IMR-90 (cell line): ENCODE measurements around the gene LDLRAD4. TPM values are rescaled to one million over a fixed set of nuclear protein-coding genes. Genes with fewer than 3 reads are reported as not detected.

Experiments used
- ATAC-seq: fragments of 200-7000 bp; cut with Tn5 transposase; 2 replicates; pipeline ENCODE4 v1.9.1; 2020; ENCODE audit warnings: low read depth, mild to moderate bottlenecking, moderate library complexity
- BruUV-seq: library from RNA; stranded (reverse); fragments of 400-500 nt; replicated peaks from 2 replicates; lab custom pipeline; 2021; lab: Mats Ljungman, UMichigan
- CTCF ChIA-PET: fragments of 300-600 bp; formaldehyde crosslinking; extraction: SDS; loops from one replicate; lab custom pipeline; 2021; ENCODE audit warnings: antibody characterized with exemption; lab: Yijun Ruan, JAX
- POLR2A ChIA-PET: fragments of 300-600 bp; sonication (Branson Sonifier 250); formaldehyde crosslinking; loops from one replicate; lab custom pipeline; 2022; ENCODE audit warnings: antibody characterized with exemption; ENCODE audit not compliant: unreplicated experiment; lab: Charles Lee
- DNase-seq: peaks from one replicate; pipeline ENCODE4 v3.0.0; 2013
- H2AFZ ChIP-seq: replicated peaks from 2 replicates; pipeline ENCODE3; 2013; ENCODE audit warnings: low read length, mild to moderate bottlenecking; ENCODE audit not compliant: poor library complexity
- H2AK5ac ChIP-seq: 2 replicates; pipeline ENCODE4 v1.6.1; 2013; ENCODE audit warnings: low read depth, low read length, inconsistent platforms
- H2AK9ac ChIP-seq: replicated peaks from 2 replicates; pipeline ENCODE3; 2013; ENCODE audit warnings: mild to moderate bottlenecking, low read depth, low read length, moderate library complexity; ENCODE audit not compliant: poor library complexity
- H2BK120ac ChIP-seq: 2 replicates; pipeline ENCODE4 v1.6.1; 2013; ENCODE audit warnings: low read depth, low read length, inconsistent platforms
- H2BK15ac ChIP-seq: 3 replicates; pipeline ENCODE4 v1.6.1; 2013; ENCODE audit warnings: low read depth, low read length, inconsistent platforms
- H2BK20ac ChIP-seq: 2 replicates; pipeline ENCODE4 v1.6.1; 2013; ENCODE audit warnings: low read depth, mild to moderate bottlenecking, inconsistent platforms, low read length, moderate library complexity
- H2BK5ac ChIP-seq: 2 replicates; pipeline ENCODE4 v1.6.1; 2013; ENCODE audit warnings: mild to moderate bottlenecking, low read depth, low read length, inconsistent platforms; ENCODE audit not compliant: poor library complexity, severe bottlenecking
- H3K14ac ChIP-seq: replicated peaks from 2 replicates; pipeline ENCODE4 v1.6.1; 2013; ENCODE audit warnings: low read depth, low read length, inconsistent platforms
- H3K18ac ChIP-seq: 2 replicates; pipeline ENCODE4 v1.6.1; 2013; ENCODE audit warnings: low read depth, low read length, control low read depth
- H3K23ac ChIP-seq: 2 replicates; pipeline ENCODE4 v1.6.1; 2013; ENCODE audit warnings: low read depth, low read length, inconsistent platforms
- H3K27ac ChIP-seq: 2 replicates; pipeline ENCODE4 v1.5.1; 2013; ENCODE audit warnings: mild to moderate bottlenecking, control low read depth, low read length; ENCODE audit not compliant: insufficient read depth
- H3K27me3 ChIP-seq: 2 replicates; pipeline ENCODE4 v1.6.1; 2013; ENCODE audit warnings: low read length; ENCODE audit not compliant: control insufficient read depth, insufficient read depth
- H3K36me3 ChIP-seq: 2 replicates; pipeline ENCODE4 v1.6.1; 2013; ENCODE audit warnings: low read length, mixed read lengths; ENCODE audit not compliant: control insufficient read depth, insufficient read depth
- H3K4ac ChIP-seq: 2 replicates; pipeline ENCODE4 v1.6.1; 2013; ENCODE audit warnings: low read depth, low read length, inconsistent platforms
- H3K4me1 ChIP-seq: 2 replicates; pipeline ENCODE4 v1.6.1; 2013; ENCODE audit warnings: low read length, mixed read lengths; ENCODE audit not compliant: control insufficient read depth, insufficient read depth
- H3K4me2 ChIP-seq: 2 replicates; pipeline ENCODE4 v1.6.1; 2013; ENCODE audit warnings: low read depth, mild to moderate bottlenecking, control low read depth, low read length, moderate library complexity
- H3K4me3 ChIP-seq: 2 replicates; pipeline ENCODE4 v1.5.1; 2013; ENCODE audit warnings: low read depth, mild to moderate bottlenecking, control low read depth, low read length, moderate library complexity; ENCODE audit not compliant: insufficient read depth
- H3K56ac ChIP-seq: 2 replicates; pipeline ENCODE4 v1.6.1; 2013; ENCODE audit warnings: low read length, inconsistent platforms; ENCODE audit not compliant: insufficient read depth; ENCODE audit errors: extremely low read depth
- H3K79me1 ChIP-seq, 2 experiments: 2 replicates each; pipeline ENCODE4 v1.6.1; 2013; ENCODE audit warnings: low read length in 2 of 2, inconsistent platforms in 1 of 2, low read depth in 1 of 2
- H3K9ac ChIP-seq: 2 replicates; pipeline ENCODE4 v1.6.1; 2013; ENCODE audit warnings: low read depth, low read length, control low read depth
- H3K9me1 ChIP-seq: 2 replicates; pipeline ENCODE4 v1.6.1; 2013; ENCODE audit warnings: low read length, inconsistent platforms; ENCODE audit not compliant: insufficient read depth
- H3K9me3 ChIP-seq: 2 replicates; pipeline ENCODE4 v1.6.1; 2013; ENCODE audit warnings: low read length; ENCODE audit not compliant: control insufficient read depth, insufficient read depth
- H4K20me1 ChIP-seq: 2 replicates; pipeline ENCODE4 v1.6.1; 2013; ENCODE audit warnings: low read length, inconsistent platforms; ENCODE audit not compliant: insufficient read depth
- H4K5ac ChIP-seq: 2 replicates; pipeline ENCODE4 v1.6.1; 2013; ENCODE audit warnings: mild to moderate bottlenecking, low read depth, low read length, control low read depth
- H4K8ac ChIP-seq, 2 experiments: 2 replicates each; pipeline ENCODE4 v1.6.1; 2013; ENCODE audit warnings: low read depth in 2 of 2, low read length in 2 of 2, control low read depth in 1 of 2, inconsistent platforms in 1 of 2
- H4K91ac ChIP-seq: 2 replicates; pipeline ENCODE4 v1.6.1; 2013; ENCODE audit warnings: low read depth, low read length, inconsistent platforms; ENCODE audit not compliant: insufficient read depth
- FOS ChIP-seq: fragments of 150-350 bp; IDR thresholded peaks from 2 replicates; pipeline ENCODE4 v1.6.1; 2016; ENCODE audit warnings: low read depth, low read length
- MAFK ChIP-seq: IDR thresholded peaks from 2 replicates; pipeline ENCODE4 v1.6.1; 2012; ENCODE audit warnings: low read depth, low read length, improper control_type of control experiment
- RCOR1 ChIP-seq: IDR thresholded peaks from 2 replicates; pipeline ENCODE4 v1.6.1; 2012; ENCODE audit warnings: mild to moderate bottlenecking, low read length, improper control_type of control experiment; ENCODE audit not compliant: insufficient replicate concordance
- USF2 ChIP-seq: fragments of 150-350 bp; IDR thresholded peaks from 2 replicates; pipeline ENCODE4 v1.6.1; 2017; ENCODE audit warnings: mild to moderate bottlenecking, antibody characterized with exemption, low read length, low read depth
- WGBS, 2 experiments: methylation state at CpG; one replicate each; pipeline versions ENCODE4 v1.1.5 to v1.1.7; 2013; ENCODE audit warnings: missing lambda C conversion rate in 2 of 2; ENCODE audit not compliant: insufficient read length in 1 of 2; ENCODE audit errors: extremely low coverage in 2 of 2; 5-methylcytosine and 5-hydroxymethylcytosine counted together
- dilution Hi-C: fragments of 300-500 bp; cut with HindIII; formaldehyde crosslinking; loops from one replicate; pipeline ENCODE4 v1.14.3; 2018; ENCODE audit warnings: low sequenced_read_pairs; ENCODE audit not compliant: unreplicated experiment
- in situ Hi-C: fragments of 300-500 bp; cut with MboI; formaldehyde crosslinking; loops from 3 replicates; pipeline ENCODE4 v1.14.3; 2019; ENCODE audit warnings: low sequenced_read_pairs, inconsistent platforms, mixed read lengths
- intact Hi-C: fragments of 100-400 bp; cut with micrococcal nuclease; formaldehyde crosslinking; loops from 2 replicates; pipeline ENCODE4 v1.10.0; 2022
- polyA plus RNA-seq, 3 experiments: library from polyadenylated mRNA; depleted of rRNA; stranded (reverse); fragments of >200 nt; gene quantifications; 2 replicates each; pipeline ENCODE4 v1.2.3, GENCODE V29; 2012; ENCODE audit warnings: low replicate concordance in 1 of 3
- total RNA-seq: library from RNA; depleted of rRNA; stranded (reverse); fragments of >200 nt; gene quantifications from 2 replicates; pipeline ENCODE4 v1.2.3, GENCODE V29; 2012

The LDLRAD4 gene
- total and polyA plus RNA-seq, 2 of the 4 experiments (the other 2 are of a cell fraction): not detected

GRCh38 chr18:13388586-13389490, 170.3 kb downstream of the LDLRAD4 start (continued):
- TF ChIP-seq MAFK: no peak

GRCh38 chr18:13389491-13390131, 171.1 kb downstream of the LDLRAD4 start:
- no peak overlapping the region for H3K9ac ChIP-seq
- peaks cover 8% of the 10 kb centered on the region for H3K27me3 ChIP-seq
- H3K14ac ChIP-seq: no peak overlapping the region
- H3K4ac ChIP-seq: no peak overlapping the region
- no peak overlapping the region for H3K18ac ChIP-seq
- H2BK120ac ChIP-seq: no peak overlapping the region
- TF ChIP-seq RCOR1: no peak
- no peak for TF ChIP-seq FOS
- no peak for TF ChIP-seq USF2
- H2AFZ ChIP-seq: no peak overlapping the region
- H3K9me1 ChIP-seq: no peaks in the 10 kb centered on the region
- no peak overlapping the region for H3K56ac ChIP-seq
- H3K23ac ChIP-seq: no peak overlapping the region
- no TSS peak for BruUV-seq
- no peak overlapping the region for H4K8ac ChIP-seq
- in situ Hi-C loops (no loop called here), dilution Hi-C loops (no loop called here), intact Hi-C loops (no loop called here)
- no peak overlapping the region for H3K4me2 ChIP-seq
- H4K20me1 ChIP-seq: no peaks in the 10 kb centered on the region
- no peak overlapping the region for H3K27ac ChIP-seq
- H3K4me3 ChIP-seq: no peak overlapping the region
- ChIA-PET POLR2A (no interaction called here), CTCF (no interaction called here)
- no peak overlapping the region for H2BK20ac ChIP-seq
- H2BK5ac ChIP-seq: no peak overlapping the region
- no peak overlapping the region for H2AK9ac ChIP-seq
- no peak overlapping the region for H4K91ac ChIP-seq
- no peak overlapping the region for H2BK15ac ChIP-seq
- no peak for DNase-seq
- H2AK5ac ChIP-seq: no peak overlapping the region
- ATAC-seq: no peak
- WGBS, 2 experiments: 40% methylated on average over 1 of the region's 6 CpGs; no CpG with 5 or more reads in 1 of the 2 experiments
- H3K79me1 ChIP-seq: no peaks in the 10 kb centered on the region
- 0 out of 2 replicates have a peak, but pooled peaks cover 2% of the 10 kb centered on the region for H3K4me1 ChIP-seq
- no peaks in the 10 kb centered on the region for H3K36me3 ChIP-seq
- no peak overlapping the region for H4K5ac ChIP-seq
- H3K9me3 ChIP-seq: no peaks in the 10 kb centered on the region
